SJSA1 (cell line): ENCODE measurements around the gene EVX2. TPM values are rescaled to one million over a fixed set of nuclear protein-coding genes. Genes with fewer than 3 reads are reported as not detected.

Source experiments
- DNase-seq, 2 experiments: peaks; one replicate each; pipeline ENCODE4 v3.0.0-alpha.2; 2015 to 2020; ENCODE audit warnings: low spot score in 2 of 2, low read depth in 1 of 2
- H3K27ac ChIP-seq: fragments of 250-450 bp; sonication (Bioruptor Pico); 2 replicates; pipeline ENCODE4 v1.5.1; 2020; ENCODE audit warnings: mild to moderate bottlenecking, moderate library complexity
- H3K27me3 ChIP-seq: fragments of 250-450 bp; sonication (Bioruptor Pico); replicated peaks from 2 replicates; pipeline ENCODE4 v1.5.1; 2020; ENCODE audit warnings: mild to moderate bottlenecking, moderate library complexity
- H3K36me3 ChIP-seq: fragments of 250-450 bp; sonication (Bioruptor Pico); 2 replicates; pipeline ENCODE4 v1.5.1; 2020; ENCODE audit warnings: mild to moderate bottlenecking
- H3K4me1 ChIP-seq: fragments of 250-450 bp; sonication (Bioruptor Pico); replicated peaks from 2 replicates; pipeline ENCODE4 v1.6.1; 2021; ENCODE audit warnings: mild to moderate bottlenecking
- H3K4me3 ChIP-seq: fragments of 250-450 bp; sonication (Bioruptor Pico); 2 replicates; pipeline ENCODE4 v1.5.1; 2020; ENCODE audit warnings: mild to moderate bottlenecking
- H3K9me3 ChIP-seq: fragments of 250-450 bp; sonication (Bioruptor Pico); replicated peaks from 2 replicates; pipeline ENCODE4 v1.5.1; 2020; ENCODE audit warnings: mild to moderate bottlenecking
- total RNA-seq: library from RNA; depleted of rRNA; stranded (reverse); fragments of >200 nt; shearing (Covaris generic); gene quantifications from 2 replicates; pipeline ENCODE4 v1.2.3, GENCODE V29; 2014

The EVX2 gene
- total RNA-seq, 1 experiment from 2014 or later = not detected

- Histone ChIP-seq H3K9me3 (peaks cover 31% of the 10 kb centered on the region), H3K27me3 (peaks cover 89% of the 10 kb centered on the region), H3K36me3 (no peaks in the 10 kb centered on the region), H3K4me3 (no peak overlapping the region), H3K4me1 (peaks cover 13% of the 10 kb centered on the region), H3K27ac (no peak overlapping the region)
- DNase-seq = no peak
Measured at GRCh38 chr2:176081376-176081836, 2.4 kb downstream of the EVX2 start.

GRCh38 chr2:176080540-176081375 lies 3.0 kb downstream of the EVX2 start:
- Histone ChIP-seq H3K9me3 (peaks cover 31% of the 10 kb centered on the region), H3K36me3 (no peaks in the 10 kb centered on the region), H3K4me1 (peaks cover 13% of the 10 kb centered on the region), H3K4me3 (peak overlapping the region; percentile 17), H3K27me3 (peaks cover 90% of the 10 kb centered on the region), H3K27ac (no peak overlapping the region)
- no peak for DNase-seq

- Histone ChIP-seq H3K36me3 (no peaks in the 10 kb centered on the region), H3K27ac (no peak overlapping the region), H3K9me3 (peaks cover 31% of the 10 kb centered on the region), H3K4me1 (peaks cover 13% of the 10 kb centered on the region), H3K27me3 (peaks cover 88% of the 10 kb centered on the region), H3K4me3 (peak overlapping the region; percentile 17)
- DNase-seq = peak; percentile 65 to 78
Measured at GRCh38 chr2:176079831-176080539, 3.8 kb downstream of the EVX2 start.

GRCh38 chr2:176079285-176079830 lies 4.4 kb downstream of the EVX2 start:
- peaks cover 31% of the 10 kb centered on the region for H3K9me3 ChIP-seq
- peaks cover 87% of the 10 kb centered on the region for H3K27me3 ChIP-seq
- H3K27ac ChIP-seq = no peak overlapping the region
- peak overlapping the region; percentile 17 for H3K4me3 ChIP-seq
- no peaks in the 10 kb centered on the region for H3K36me3 ChIP-seq
- peaks cover 13% of the 10 kb centered on the region for H3K4me1 ChIP-seq
- DNase-seq = no peak

GRCh38 chr2:176078541-176079284 lies 5.0 kb downstream of the EVX2 start:
- no peak overlapping the region for H3K27ac ChIP-seq
- H3K4me3 ChIP-seq = no peak overlapping the region
- peaks cover 31% of the 10 kb centered on the region for H3K9me3 ChIP-seq
- no peaks in the 10 kb centered on the region for H3K36me3 ChIP-seq
- DNase-seq = no peak
- H3K27me3 ChIP-seq = peaks cover 86% of the 10 kb centered on the region
- peaks cover 13% of the 10 kb centered on the region for H3K4me1 ChIP-seq

- Histone ChIP-seq H3K27me3 (peaks cover 75% of the 10 kb centered on the region), H3K27ac (no peak overlapping the region), H3K9me3 (peaks cover 19% of the 10 kb centered on the region), H3K36me3 (no peaks in the 10 kb centered on the region), H3K4me1 (peaks cover 13% of the 10 kb centered on the region), H3K4me3 (no peak overlapping the region)
- no peak for DNase-seq
Measured at GRCh38 chr2:176076796-176077195, 7.0 kb downstream of the EVX2 start.

- Histone ChIP-seq H3K4me3 (no peak overlapping the region), H3K36me3 (no peaks in the 10 kb centered on the region), H3K4me1 (peaks cover 13% of the 10 kb centered on the region), H3K27ac (no peak overlapping the region), H3K9me3 (peaks cover 11% of the 10 kb centered on the region), H3K27me3 (peaks cover 68% of the 10 kb centered on the region)
- no peak for DNase-seq
Measured at GRCh38 chr2:176076063-176076462, 7.7 kb downstream of the EVX2 start.

- Histone ChIP-seq H3K4me3 (no peak overlapping the region), H3K36me3 (no peaks in the 10 kb centered on the region), H3K4me1 (peaks cover 11% of the 10 kb centered on the region), H3K27me3 (peaks cover 62% of the 10 kb centered on the region), H3K9me3 (peaks cover 6% of the 10 kb centered on the region; the same call in 1 of the 2 replicates), H3K27ac (no peak overlapping the region)
- DNase-seq = no peak
Measured at GRCh38 chr2:176075481-176075880, 8.3 kb downstream of the EVX2 start.

GRCh38 chr2:176074919-176075425 lies 8.8 kb downstream of the EVX2 start:
- Histone ChIP-seq H3K4me3 (no peak overlapping the region), H3K27ac (no peak overlapping the region), H3K4me1 (peaks cover 8% of the 10 kb centered on the region), H3K9me3 (peaks cover 4% of the 10 kb centered on the region; the same call in 1 of the 2 replicates), H3K27me3 (peaks cover 60% of the 10 kb centered on the region), H3K36me3 (no peaks in the 10 kb centered on the region)
- no peak for DNase-seq

- Histone ChIP-seq H3K27ac (no peak overlapping the region), H3K9me3 (no peaks in the 10 kb centered on the region; the same call in 1 of the 2 replicates), H3K4me1 (no peaks in the 10 kb centered on the region), H3K4me3 (no peak overlapping the region), H3K27me3 (peaks cover 43% of the 10 kb centered on the region), H3K36me3 (no peaks in the 10 kb centered on the region)
- no peak for DNase-seq
Measured at GRCh38 chr2:176072951-176073904, 10.5 kb downstream of the EVX2 start.

GRCh38 chr2:176072292-176072669 lies 11.5 kb downstream of the EVX2 start:
- Histone ChIP-seq H3K27me3 (peaks cover 36% of the 10 kb centered on the region), H3K4me1 (no peaks in the 10 kb centered on the region), H3K36me3 (no peaks in the 10 kb centered on the region), H3K9me3 (no peaks in the 10 kb centered on the region; the same call in 1 of the 2 replicates), H3K4me3 (no peak overlapping the region), H3K27ac (no peak overlapping the region)
- DNase-seq = no peak
